Activated naive CD4-positive, alpha-beta T cell treated with Interleukin-2 at 50 U/mL for 16 hours (primary cell): ENCODE measurements around the gene NFIB.

Source experiments
- DNase-seq: peaks from one replicate; pipeline ENCODE4 v3.0.0-alpha.2; 2020

The NFIB gene

GRCh38 chr9:14236591-14236990, 77.3 kb downstream of the NFIB start:
- DNase-seq, result no peak

GRCh38 chr9:14232111-14232510, 81.8 kb downstream of the NFIB start:
- DNase-seq, result no peak

GRCh38 chr9:14231196-14231990, 82.5 kb downstream of the NFIB start:
- no peak for DNase-seq

- no peak for DNase-seq
Measured at GRCh38 chr9:14228602-14229001, 85.3 kb downstream of the NFIB start.

GRCh38 chr9:14226855-14227532, 86.9 kb downstream of the NFIB start:
- DNase-seq, result no peak

GRCh38 chr9:14223081-14223480, 90.9 kb downstream of the NFIB start:
- no peak for DNase-seq

- no peak for DNase-seq
Measured at GRCh38 chr9:14222149-14222835, 91.6 kb downstream of the NFIB start.

- no peak for DNase-seq
Measured at GRCh38 chr9:14221558-14221957, 92.4 kb downstream of the NFIB start.

- no peak for DNase-seq
Measured at GRCh38 chr9:14221119-14221518, 92.8 kb downstream of the NFIB start.

GRCh38 chr9:14220256-14220655, 93.7 kb downstream of the NFIB start:
- no peak for DNase-seq

GRCh38 chr9:14219850-14220249, 94.1 kb downstream of the NFIB start:
- no peak for DNase-seq

- no peak for DNase-seq
Measured at GRCh38 chr9:14218253-14218652, 95.7 kb downstream of the NFIB start.

GRCh38 chr9:14216612-14217194, 97.2 kb downstream of the NFIB start:
- DNase-seq, result no peak

- no peak for DNase-seq
Measured at GRCh38 chr9:14215614-14216013, 98.3 kb downstream of the NFIB start.

- DNase-seq, result no peak
Measured at GRCh38 chr9:14214693-14215092, 99.2 kb downstream of the NFIB start.

GRCh38 chr9:14214065-14214684, 99.8 kb downstream of the NFIB start:
- no peak for DNase-seq

- no peak for DNase-seq
Measured at GRCh38 chr9:14213504-14213903, 100.4 kb downstream of the NFIB start.

- no peak for DNase-seq
Measured at GRCh38 chr9:14212697-14213420, 101.1 kb downstream of the NFIB start.

- DNase-seq, result no peak
Measured at GRCh38 chr9:14212077-14212476, 101.9 kb downstream of the NFIB start.

- DNase-seq, result no peak
Measured at GRCh38 chr9:14211564-14211963, 102.4 kb downstream of the NFIB start.

GRCh38 chr9:14210428-14210827, 103.5 kb downstream of the NFIB start:
- no peak for DNase-seq
